GM12801 (cell line): ENCODE measurements around the gene FBXW5.

ENCODE experiments used
- TF ChIP-seq, protein P1 (sequence below): IDR thresholded peaks from one replicate; pipeline ENCODE4 v1.5.1; 2011; ENCODE audit warnings: control low read depth; ENCODE audit not compliant: insufficient read length; ENCODE audit errors: extremely low read depth

The FBXW5 gene

DNA sequence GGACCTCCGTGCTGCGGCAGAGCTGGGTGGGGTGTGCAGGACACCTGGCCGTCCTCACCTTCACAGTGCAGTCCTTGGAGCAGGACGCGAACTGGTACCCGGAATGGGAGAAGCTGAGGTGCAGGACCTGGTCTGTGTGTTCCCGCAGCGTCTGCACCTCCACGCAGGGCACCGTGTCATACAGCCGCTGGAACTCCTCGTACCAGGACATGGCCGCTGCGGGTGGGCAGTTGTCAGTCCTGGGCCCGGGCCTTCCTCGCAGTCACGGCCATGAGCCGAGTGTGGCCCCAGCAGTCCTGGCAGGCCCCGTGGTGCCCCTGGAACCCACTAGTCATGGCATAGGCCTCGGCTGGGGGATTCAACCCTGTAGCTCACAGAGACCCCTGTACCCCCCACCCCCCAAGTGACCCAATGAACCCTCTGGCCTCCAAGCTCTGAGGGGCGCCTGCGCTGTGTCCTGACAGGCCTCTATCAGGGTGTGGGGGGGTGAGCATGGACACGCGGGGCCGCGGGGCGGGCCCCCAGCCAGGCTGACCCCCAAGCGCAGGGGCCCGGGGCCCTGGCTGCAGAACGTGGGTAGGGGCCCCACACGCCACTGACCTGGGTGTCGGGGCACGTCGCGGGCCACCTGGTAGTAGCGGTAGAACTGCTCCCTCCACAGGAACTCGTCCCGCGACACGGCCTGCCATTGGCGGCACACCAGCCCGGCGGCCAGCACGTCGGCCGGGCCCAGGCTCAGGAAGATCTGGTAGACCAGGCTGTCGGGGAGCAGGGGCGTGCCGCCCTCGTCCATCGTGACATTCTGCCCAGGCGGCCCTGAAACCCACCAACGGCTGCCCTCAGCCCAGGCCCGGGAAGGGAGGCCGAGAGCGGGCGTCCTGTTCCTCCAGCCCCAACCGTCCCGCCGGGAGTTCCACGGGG lies 987 bp downstream of the FBXW5 start:
- TF ChIP-seq, protein P1, sequence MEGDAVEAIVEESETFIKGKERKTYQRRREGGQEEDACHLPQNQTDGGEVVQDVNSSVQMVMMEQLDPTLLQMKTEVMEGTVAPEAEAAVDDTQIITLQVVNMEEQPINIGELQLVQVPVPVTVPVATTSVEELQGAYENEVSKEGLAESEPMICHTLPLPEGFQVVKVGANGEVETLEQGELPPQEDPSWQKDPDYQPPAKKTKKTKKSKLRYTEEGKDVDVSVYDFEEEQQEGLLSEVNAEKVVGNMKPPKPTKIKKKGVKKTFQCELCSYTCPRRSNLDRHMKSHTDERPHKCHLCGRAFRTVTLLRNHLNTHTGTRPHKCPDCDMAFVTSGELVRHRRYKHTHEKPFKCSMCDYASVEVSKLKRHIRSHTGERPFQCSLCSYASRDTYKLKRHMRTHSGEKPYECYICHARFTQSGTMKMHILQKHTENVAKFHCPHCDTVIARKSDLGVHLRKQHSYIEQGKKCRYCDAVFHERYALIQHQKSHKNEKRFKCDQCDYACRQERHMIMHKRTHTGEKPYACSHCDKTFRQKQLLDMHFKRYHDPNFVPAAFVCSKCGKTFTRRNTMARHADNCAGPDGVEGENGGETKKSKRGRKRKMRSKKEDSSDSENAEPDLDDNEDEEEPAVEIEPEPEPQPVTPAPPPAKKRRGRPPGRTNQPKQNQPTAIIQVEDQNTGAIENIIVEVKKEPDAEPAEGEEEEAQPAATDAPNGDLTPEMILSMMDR, result no peak

DNA sequence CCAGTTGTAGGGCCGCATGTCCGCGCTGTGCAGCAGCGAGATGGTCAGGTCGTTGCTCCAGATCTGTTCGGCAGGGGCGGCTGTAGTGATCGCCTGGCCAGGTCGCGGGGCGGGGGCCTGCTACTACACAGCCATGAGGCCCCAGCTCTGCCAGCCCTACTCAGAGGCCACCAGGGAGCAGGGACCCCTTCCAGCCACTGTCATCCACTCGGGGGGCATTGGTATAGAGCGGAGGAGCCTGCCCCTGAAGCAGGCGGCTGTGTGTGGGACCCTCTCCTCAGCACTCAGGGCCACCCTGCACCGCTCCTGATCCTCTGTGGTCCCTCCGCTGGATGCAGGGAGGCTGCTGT lies 1.7 kb downstream of the FBXW5 start:
- TF ChIP-seq, protein P1, result no peak

DNA sequence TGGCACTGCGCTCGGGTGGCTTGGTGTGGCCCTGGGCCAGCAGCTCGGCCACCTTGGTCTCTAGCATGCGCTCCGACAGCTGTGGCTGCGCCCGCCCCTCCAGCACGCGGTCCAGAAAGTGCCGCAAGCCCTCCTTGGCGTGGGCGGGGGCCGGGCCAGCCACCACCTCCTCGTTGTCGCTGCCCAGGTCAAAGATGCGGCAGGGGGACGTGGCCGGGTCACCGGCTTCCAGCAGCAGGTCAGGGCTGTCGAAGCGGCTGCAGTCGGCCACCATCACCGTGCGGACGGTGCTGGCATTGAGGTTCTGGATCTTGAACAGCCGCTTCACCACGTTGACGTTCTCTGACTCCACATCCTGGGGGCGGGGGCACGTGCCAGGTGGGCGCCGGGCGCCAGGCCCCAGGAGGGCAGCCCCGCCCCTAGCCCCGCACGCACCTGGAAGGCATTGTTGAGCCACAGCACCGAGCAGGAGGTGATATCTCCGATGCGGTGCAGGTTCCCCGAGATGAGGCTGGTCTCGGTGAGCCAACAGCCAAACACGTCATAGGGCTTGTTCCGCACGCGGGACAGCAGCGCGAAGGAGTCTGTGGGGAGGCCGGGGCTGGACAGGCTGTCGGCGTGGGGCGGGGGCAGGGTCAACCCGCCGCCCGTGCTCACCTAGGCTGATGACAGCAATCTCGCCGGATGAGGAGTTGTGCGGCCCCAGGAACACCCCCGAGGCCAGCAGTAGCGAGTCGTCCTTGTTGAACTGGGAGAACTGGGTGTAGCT lies 2.2 kb downstream of the FBXW5 start:
- TF ChIP-seq, protein P1, result no peak

DNA sequence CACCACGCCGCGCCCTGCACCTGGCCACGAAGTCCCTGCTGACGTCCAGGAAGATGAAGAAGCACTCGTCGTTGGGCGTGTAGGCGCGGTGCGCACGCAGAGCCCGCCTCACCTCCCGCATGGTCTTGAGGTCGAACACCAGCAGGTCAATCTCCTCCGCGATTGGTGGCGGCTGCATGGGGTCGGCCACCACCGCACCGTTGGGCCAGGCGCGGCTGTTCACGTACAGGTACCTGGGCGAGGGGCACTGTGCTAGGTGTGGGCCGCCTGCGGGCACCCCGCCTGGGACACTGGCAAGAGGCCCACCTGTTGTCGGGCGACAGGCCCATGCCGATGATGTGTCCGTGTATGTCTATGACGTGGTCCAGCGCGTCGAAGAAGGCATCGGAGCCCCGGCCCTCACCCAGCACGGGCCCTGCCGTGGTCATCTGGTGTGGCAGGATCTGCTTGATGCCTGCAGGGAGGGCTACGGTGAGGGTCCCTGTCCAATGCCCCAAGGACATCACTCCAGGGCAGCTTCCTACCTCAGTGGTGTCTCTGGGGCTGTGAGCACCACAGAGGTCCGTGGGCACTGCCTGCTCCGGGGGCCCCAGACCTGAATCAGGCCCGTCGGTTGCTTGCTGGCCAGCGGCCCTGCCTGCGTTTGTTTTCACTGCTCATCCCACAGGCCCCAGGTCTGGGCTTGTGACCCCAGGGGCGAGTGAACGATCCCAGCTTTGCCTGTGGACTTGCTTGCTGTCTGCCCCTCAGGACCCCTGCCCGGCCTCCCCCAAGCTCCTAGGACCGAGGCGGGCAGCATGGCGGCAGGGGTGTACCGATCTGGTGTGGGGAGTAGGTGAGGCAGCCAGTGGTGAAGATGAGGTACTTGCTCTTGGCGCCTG lies 3.1 kb downstream of the FBXW5 start:
- TF ChIP-seq, protein P1, result no peak

DNA sequence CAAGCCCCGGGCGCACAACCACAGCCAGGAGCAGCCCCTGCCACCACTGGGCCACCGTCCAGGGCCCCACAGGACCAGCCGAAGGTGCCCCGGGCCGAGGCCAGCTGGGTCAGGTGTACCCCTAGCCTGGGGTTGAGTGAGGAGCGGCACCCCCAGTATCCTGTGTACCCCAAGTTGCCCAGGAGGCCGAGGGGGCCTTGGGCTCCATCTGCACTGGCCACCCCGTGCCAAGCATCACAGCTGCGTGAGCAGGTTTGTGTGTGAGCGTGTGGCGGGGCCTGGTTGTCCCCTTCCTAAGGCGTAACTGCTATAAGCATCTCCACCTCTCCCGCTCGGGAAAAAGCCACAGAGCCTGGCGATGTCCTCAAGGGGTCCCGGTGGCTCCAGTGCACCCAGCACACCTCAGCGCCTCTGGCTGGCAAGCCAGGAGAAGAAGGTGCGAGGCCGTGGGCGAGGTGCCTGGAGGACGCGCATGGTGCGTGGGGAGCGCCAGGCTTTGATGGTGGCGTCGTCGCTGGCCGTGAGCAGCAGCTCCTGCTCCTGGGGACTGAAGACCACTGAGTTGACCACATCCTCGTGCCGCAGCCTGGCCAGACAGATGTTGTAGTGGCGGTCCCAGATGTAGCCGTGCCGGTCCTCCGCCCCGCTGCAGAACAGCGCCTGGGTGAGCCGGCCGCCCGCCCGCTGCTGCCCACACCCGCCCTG lies 3.9 kb downstream of the FBXW5 start:
- TF ChIP-seq, protein P1, result no peak

DNA sequence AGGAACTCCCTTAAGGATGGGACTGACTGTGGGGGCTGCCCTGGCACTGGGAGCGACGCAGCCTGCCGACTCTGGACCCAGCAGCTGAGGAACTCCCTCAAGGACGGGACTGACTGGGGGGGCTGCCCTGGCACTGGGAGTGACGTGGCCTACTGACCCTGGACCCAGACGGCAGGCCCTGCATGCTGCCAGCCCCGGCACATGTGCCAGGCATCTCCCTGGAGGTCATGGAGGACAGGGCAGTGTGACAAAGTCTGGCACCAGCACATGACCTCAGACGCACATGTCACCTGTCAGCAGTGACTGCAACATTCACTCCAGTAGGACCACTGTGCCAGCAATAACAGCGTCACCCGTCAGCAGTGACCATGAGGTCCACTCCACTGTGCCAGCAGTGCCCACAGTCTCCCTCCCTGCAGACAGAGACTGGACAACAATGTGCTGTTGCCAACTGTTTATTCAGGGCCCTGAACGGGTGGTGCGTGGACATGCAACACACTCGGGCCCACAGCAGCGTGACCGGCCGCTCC lies 4.5 kb downstream of the FBXW5 start:
- TF ChIP-seq, protein P1, result no peak
